GM19438 (cell line): ENCODE data around the gene CYBRD1.

Experiments used
- ATAC-seq: cut with Tn5 transposase; IDR thresholded peaks from one replicate; pipeline ENCODE4 v1.9.1; 2021; ENCODE audit warnings: low read depth; ENCODE audit not compliant: unreplicated experiment

The CYBRD1 gene

GRCh38 chr2:171550613-171551012 is 28.3 kb downstream of the CYBRD1 start:
- ATAC-seq: no peak

DNA sequence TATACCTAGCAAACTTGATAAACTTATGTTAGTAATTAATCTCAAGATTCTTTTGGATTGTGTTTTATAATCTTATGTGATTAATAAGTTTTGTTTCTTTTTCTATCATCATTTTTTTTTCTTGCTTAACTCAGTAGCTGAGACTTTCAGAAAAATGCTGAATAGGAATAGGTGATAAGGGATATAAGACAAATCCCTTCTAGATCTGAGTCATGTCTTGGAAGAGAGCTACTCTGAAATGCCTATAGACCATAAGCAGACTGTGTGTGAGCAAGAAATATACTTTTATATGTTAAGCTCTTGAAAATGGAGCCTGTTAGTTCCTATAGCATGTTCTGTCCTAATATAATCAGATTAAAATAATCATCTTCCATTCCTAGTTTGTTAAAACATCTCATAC is 29.6 kb downstream of the CYBRD1 start:
- ATAC-seq: no peak

GRCh38 chr2:171553236-171553635 is 31.0 kb downstream of the CYBRD1 start:
- no peak for ATAC-seq

DNA sequence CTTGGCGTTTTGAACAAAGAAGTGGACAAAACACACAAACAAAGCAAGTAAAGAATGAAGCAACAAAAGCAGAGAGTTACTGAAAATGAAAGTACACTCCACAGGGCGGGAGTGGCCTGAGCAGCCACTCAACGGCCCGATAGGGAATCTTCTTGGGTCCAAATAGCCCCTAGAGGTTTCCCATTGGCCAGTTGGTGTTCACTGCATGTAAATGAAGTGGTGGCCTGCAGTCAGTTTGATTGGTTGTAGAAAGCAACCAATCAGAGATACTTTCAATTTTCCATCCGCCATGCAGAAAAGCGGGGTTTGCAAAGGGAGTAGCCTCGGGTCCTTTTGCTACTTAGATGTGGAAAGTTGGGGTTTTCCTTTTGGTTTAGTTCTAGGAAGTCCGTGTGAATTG is 31.6 kb downstream of the CYBRD1 start:
- ATAC-seq: no peak

DNA sequence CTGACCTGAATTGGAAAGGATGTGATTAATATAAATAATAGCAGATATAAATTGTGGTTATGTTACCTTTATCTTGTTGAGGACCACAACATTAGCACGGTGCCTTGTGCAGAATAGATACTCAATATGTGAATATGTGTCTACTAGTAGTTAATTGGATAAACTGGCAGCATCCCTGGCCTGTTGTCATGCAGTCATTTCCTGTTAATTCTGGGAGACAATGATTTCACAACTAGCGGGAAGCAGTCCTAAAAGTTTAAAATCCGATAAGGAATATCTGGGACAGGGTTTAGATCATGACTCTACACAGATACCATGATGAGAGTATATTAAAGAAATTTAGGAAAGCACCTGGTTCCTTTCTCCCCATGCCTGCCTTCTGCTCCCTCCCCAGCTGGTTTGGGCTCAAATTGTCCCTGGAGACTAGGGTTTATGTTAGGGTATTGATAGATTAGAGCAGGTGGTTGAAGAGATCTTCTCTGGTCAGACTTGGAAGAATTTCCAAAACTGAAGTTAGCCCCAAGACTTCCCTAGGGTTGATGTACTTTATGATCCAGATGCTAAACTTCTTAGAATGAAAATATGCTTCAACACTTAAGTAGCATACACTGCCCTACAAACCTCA is 32.8 kb downstream of the CYBRD1 start:
- ATAC-seq: no peak

DNA sequence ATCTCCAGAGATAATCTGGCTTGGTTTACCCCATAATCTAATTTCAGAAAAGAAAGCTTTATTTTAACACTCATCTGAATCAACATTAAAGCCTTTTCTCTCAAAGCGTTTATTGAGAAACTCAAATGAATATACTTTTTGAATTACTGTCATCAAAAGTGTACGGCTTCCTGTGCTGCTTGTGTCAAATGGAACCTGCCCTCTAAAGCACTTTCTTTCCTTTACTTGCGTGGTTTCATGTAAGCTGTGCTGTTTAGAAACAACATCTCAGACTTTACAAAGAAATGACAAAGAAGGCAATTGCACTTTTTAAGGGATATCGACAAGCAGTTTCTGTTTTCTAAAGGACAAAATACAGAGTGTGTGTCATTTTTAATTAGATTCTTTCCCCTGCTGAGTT is 35.1 kb downstream of the CYBRD1 start:
- ATAC-seq: no peak

GRCh38 chr2:171563301-171563700 is 41.0 kb downstream of the CYBRD1 start:
- no peak for ATAC-seq

DNA sequence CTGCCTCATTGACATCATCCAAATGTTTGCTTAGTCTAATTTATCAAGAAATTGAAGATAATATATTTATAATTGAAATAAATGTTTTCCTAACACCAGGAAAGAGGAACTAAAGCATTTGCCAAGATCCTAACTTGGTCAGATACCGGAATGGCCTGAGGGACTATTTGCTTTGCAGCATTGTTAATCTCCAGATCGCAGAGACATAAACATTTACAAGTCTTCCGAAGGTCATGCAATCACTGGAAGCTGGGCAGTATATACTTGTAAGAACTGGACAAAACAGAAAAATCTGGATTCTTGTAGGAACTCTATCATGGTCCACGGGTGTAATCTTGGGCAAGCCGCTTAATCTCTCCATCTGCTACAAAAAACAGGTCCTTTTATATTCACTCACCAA is 42.2 kb downstream of the CYBRD1 start:
- no peak for ATAC-seq

DNA sequence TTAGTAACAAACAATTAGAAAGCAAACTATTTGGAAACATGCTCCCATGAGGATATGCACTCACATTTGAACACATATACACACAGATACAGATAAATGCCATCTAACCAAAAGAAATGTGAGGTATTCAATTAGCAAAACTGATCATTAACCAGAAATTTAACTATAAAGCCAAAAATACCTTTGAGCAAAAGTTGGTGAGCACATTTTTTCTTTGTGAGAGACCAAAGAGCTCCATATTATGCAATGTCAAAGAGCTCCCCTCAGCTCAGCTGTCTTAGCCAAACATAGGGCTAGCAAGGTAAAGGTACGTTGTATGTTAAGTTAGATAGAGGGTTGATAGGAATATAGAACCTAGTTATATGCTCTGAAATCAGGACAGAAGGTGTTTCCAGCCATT is 43.8 kb downstream of the CYBRD1 start:
- ATAC-seq: no peak

GRCh38 chr2:171566753-171567152 is 44.5 kb downstream of the CYBRD1 start:
- no peak for ATAC-seq

- no peak for ATAC-seq
Measured at GRCh38 chr2:171568089-171568488, 45.8 kb downstream of the CYBRD1 start.

DNA sequence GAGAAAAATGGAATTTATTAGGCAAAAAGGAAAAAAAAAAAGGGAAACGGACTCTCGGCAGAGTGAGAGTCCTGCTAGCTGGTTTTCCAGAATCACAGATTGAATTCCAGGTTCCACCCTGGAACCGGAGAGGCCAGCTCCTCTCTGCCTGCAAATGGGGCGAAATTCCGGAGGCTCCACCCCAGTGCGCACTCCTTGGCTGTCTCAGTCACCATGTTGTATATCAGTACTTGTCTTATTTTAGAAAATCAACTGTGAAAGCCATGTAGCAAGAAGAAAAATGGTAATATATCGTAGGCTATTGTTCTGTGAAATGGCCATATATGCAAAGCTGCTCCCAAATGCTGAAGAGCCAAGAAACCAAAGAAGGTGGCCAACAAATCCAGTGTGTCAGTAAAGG is 49.4 kb downstream of the CYBRD1 start:
- no peak for ATAC-seq

DNA sequence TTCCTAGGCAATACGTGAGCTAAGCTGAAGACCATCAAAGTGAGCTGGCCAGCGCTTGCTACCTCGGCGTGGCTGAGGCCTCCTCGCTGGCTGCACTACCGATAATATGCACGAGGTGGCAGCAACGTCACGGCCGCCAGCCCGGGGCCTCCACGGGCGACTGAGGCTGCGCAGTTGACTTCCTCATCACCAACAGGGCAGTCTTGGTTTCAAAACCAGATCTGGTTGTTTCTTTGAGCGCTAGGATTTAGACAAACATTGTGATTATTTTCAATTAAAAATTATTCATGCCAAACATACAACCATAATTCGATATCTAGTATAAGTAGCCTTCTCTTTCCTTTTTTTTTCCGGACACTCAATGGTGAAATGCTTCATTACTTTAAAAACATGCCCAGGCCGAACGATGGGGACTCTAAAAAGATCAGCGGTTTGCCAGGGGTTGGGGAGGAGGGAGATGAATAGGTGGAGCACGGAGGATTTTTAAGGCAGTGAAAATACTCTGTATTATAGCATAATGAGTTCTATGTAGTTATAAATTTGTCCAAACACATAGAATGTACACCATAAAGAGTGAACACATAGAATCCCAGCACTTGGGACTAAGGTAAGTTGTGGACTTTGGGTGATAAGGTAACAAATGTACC is 52.0 kb downstream of the CYBRD1 start:
- ATAC-seq: peak; percentile 96

- ATAC-seq: no peak
Measured at GRCh38 chr2:171575606-171576005, 53.3 kb downstream of the CYBRD1 start.

GRCh38 chr2:171578127-171578803 is 56.0 kb downstream of the CYBRD1 start:
- ATAC-seq: no peak

DNA sequence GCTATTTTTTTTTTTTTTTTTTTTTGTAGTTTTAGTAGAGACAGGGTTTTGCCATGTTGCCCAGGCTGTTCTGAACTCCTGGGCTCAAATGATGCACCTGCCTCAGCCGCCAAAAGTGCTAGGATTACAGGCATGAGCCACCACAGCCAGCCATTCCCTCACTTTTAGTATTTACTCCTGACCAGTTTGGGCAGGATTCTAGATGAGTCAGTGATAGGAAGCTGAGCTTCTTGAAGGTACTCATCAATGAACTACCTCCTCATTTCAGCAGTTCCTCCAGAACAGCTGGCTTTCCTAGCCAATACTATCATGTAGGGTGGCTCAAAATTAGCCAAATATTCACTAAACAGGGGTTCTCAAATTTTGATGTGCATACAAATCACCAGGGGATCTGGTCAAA is 57.2 kb downstream of the CYBRD1 start:
- no peak for ATAC-seq

DNA sequence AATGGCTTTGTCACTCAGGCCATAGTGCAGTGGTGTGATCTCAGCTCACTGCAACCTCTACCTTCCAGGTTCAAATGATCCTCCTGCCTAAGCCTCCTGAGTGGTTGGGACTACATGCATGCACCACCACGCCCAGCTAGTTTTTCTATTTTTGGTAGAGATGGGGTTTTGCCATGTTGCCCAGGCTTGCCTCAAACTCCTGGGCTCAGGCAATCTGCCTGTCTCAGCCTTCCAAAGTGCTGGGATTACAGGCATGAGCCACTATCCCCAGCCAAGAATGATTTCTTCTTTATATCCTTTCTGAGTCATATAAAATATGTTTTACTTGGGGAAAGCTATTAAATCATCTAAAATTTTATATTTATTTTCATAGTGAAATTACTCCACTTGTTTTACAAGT is 61.3 kb downstream of the CYBRD1 start:
- ATAC-seq: no peak

DNA sequence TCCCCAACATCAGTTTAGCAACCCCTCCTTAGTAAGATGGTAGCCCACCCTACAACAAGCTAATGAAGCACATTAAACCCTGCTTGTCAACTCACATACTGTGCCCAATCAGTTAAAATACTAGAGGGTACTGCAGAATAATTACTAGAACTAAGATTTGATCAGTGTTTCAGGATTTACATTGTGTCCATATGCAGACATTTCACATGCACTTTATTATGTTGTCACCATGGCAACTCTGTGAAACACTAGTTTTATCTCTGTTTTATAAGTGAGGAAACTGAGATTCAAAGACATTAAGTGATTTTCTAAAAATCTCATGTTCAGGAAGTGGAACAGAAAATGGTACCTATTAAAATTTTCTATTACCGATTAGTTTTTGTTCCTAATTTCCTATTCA is 61.7 kb downstream of the CYBRD1 start:
- ATAC-seq: no peak

DNA sequence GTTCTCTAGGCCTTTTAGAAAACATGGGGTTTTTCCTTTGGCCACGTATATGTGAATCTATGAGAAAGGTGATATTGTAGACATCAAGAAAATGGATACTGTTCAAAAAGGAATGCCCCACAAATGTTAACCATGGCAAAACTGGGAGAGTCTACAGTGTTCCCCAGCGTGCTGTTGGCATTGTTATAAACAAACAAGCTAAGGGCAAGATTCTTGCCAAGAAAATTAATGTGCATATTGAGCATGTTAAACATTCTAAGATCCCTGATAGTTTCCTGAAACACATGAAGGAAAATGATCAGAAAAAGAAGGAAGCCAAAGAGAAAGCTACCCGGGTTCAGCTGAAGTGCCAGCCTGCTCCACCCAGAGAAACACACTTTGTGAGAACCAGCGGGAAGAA is 64.9 kb downstream of the CYBRD1 start:
- ATAC-seq: no peak

GRCh38 chr2:171587567-171587966 is 65.3 kb downstream of the CYBRD1 start:
- no peak for ATAC-seq

GRCh38 chr2:171590116-171590515 is 67.8 kb downstream of the CYBRD1 start:
- ATAC-seq: no peak

- ATAC-seq: no peak
Measured at GRCh38 chr2:171592036-171592555, 69.8 kb downstream of the CYBRD1 start.
